Neural cell (in vitro differentiated cells): ENCODE measurements around the gene IQCM.

ENCODE experiments used
- CTCF ChIP-seq: fragments of 450-650 bp; IDR thresholded peaks from 2 replicates; pipeline ENCODE4 v1.5.1; 2014; ENCODE audit warnings: antibody characterized with exemption, mild to moderate bottlenecking, moderate library complexity; ENCODE audit not compliant: poor library complexity, severe bottlenecking
- POLR2AphosphoS5 ChIP-seq: IDR thresholded peaks from 2 replicates; pipeline ENCODE4 v1.6.1; 2012

DNA sequence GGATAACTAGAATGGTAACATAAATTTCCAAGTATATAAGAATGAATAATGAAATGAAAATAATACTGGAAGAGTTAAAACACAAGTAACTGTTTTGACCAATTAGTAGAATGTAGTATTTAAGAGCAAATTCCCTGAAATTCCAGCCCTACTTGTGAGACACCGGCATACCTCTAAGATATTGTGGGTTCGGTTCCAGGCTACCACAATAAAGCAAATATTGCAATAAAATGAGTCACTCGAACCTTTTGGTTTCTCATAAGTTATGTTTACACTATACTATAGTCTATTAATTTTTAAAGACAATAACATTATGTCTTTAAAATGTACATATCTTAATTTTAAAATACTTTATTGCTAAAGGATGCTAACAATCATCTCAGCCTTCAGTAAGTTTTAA lies 15.2 kb upstream of the IQCM start:
- TF ChIP-seq CTCF (no peak), POLR2AphosphoS5 (no peak)
